Lower lobe of right lung (tissue), 2 donors: ENCODE measurements around the gene SLC22A5. TPM values are rescaled to one million over a fixed set of nuclear protein-coding genes. Genes with fewer than 3 reads are reported as not detected.

Source experiments
- ATAC-seq, 2 donors: fragments of 200-7000 bp; cut with Tn5 transposase; one replicate each; pipeline ENCODE4 v1.9.1; 2020 to 2022; ENCODE audit warnings: mild to moderate bottlenecking in 2 of 2, moderate library complexity in 2 of 2
- DNase-seq: peaks from one replicate; pipeline ENCODE4 v3.0.0-alpha.2; 2020
- H3K27ac ChIP-seq: fragments of 200-600 bp; one replicate; pipeline ENCODE4 v1.8.0; 2022
- H3K27me3 ChIP-seq: fragments of 200-600 bp; one replicate; pipeline ENCODE4 v1.8.0; 2022; ENCODE audit warnings: low read depth
- H3K36me3 ChIP-seq: fragments of 200-600 bp; one replicate; pipeline ENCODE4 v1.8.0; 2022; ENCODE audit warnings: mild to moderate bottlenecking
- H3K4me1 ChIP-seq: fragments of 200-600 bp; one replicate; pipeline ENCODE4 v1.8.0; 2022
- H3K4me3 ChIP-seq: fragments of 200-600 bp; one replicate; pipeline ENCODE4 v1.8.0; 2022; ENCODE audit warnings: mild to moderate bottlenecking
- H3K9me3 ChIP-seq: fragments of 200-600 bp; one replicate; pipeline ENCODE4 v1.8.0; 2022
- intact Hi-C: fragments of 100-400 bp; cut with DNase I; formaldehyde crosslinking; loops from one replicate; pipeline ENCODE4 v1.11.0; 2022
- long read RNA-seq: library from polyadenylated mRNA; unstranded; transcript quantifications from one replicate; pipeline ENCODE4 v2.0.0, GENCODE V29; 2021
- total RNA-seq: library from RNA; stranded (reverse); fragmentation: NEBNext Ultra II Directional; extraction: Animal tissue kit (Norgen Biotek cat#: 25700); gene quantifications from one replicate; pipeline ENCODE4 v1.2.1, GENCODE V29; 2021
- TF ChIP-seq, protein P1 (sequence below): fragments of 200-600 bp; IDR thresholded peaks from one replicate; pipeline ENCODE4 v1.8.0; 2022; ENCODE audit warnings: antibody characterized with exemption, mild to moderate bottlenecking
- donor health status: DM: no; HTN: yes; CAD: no; lungs with severe emphysema.

The SLC22A5 gene
- total RNA-seq, result 12.6 TPM
- long read RNA-seq, transcript SLC22A5-201 (10 exons, 3,237 nt), result major isoform, 8 of 21 reads
- long read RNA-seq, partial matches to known transcripts, result 3 of 21 reads
- long read RNA-seq, other reads (novel, unspliced or antisense), result 8 of 21 reads

DNA sequence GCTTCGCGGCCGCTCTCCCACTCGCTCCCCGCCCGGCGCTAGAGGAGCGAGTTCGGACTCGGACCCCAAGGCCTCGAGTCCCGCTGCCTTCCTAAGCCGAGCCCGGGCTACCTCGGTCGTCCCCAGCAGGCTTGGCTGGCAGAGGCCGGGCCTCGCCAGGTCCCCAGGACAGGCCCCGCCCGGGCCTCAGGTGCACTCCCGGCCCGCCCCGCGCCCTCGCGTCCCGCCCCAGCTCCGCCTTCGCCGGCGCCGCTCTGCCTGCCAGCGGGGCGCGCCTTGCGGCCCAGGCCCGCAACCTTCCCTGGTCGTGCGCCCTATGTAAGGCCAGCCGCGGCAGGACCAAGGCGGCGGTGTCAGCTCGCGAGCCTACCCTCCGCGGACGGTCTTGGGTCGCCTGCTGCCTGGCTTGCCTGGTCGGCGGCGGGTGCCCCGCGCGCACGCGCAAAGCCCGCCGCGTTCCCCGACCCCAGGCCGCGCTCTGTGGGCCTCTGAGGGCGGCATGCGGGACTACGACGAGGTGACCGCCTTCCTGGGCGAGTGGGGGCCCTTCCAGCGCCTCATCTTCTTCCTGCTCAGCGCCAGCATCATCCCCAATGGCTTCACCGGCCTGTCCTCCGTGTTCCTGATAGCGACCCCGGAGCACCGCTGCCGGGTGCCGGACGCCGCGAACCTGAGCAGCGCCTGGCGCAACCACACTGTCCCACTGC lies at the start of gene SLC22A5:
SLC22A5 (plus strand) TSS at position 237 of the 707 bp plus-strand sequence; CDS start at position 500, 263 bp downstream.
- peaks cover 40% of the 10 kb centered on the region for H3K4me1 ChIP-seq
- H3K27me3 ChIP-seq, result no peaks in the 10 kb centered on the region
- no peaks in the 10 kb centered on the region for H3K36me3 ChIP-seq
- DNase-seq, result peak; percentile 88
- H3K27ac ChIP-seq, result peak within 1 kb of the TSS; percentile 85
- TF ChIP-seq, protein P1, sequence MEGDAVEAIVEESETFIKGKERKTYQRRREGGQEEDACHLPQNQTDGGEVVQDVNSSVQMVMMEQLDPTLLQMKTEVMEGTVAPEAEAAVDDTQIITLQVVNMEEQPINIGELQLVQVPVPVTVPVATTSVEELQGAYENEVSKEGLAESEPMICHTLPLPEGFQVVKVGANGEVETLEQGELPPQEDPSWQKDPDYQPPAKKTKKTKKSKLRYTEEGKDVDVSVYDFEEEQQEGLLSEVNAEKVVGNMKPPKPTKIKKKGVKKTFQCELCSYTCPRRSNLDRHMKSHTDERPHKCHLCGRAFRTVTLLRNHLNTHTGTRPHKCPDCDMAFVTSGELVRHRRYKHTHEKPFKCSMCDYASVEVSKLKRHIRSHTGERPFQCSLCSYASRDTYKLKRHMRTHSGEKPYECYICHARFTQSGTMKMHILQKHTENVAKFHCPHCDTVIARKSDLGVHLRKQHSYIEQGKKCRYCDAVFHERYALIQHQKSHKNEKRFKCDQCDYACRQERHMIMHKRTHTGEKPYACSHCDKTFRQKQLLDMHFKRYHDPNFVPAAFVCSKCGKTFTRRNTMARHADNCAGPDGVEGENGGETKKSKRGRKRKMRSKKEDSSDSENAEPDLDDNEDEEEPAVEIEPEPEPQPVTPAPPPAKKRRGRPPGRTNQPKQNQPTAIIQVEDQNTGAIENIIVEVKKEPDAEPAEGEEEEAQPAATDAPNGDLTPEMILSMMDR, result no peak
- intact Hi-C loops, result no loop called here
- H3K9me3 ChIP-seq, result no peaks in the 10 kb centered on the region
- peak; percentile 96 to 97 for ATAC-seq
- peak within 1 kb of the TSS; percentile 73 for H3K4me3 ChIP-seq

DNA sequence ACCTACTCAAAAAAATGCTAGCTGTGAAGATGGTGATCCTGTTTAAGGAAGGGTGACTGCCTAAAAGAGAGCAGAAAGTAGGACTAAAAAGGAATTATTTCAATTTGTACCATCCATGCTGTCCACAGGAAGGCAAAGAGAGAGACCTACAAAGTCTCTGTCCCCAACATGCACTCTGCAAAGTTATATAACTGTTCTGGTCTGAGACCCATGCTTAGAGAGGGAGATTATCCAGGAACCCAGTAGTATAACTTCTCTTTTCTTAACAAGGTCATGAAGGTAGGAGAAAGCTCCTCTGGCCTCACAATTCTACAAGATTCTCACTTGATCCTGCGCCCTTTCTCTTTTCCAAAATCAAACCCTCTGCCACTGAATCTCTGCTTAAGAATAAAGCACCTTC lies 49.5 kb upstream of the SLC22A5 start:
- H3K27ac ChIP-seq, result no peak overlapping the region
- DNase-seq (no peak), ATAC-seq (no peak)
- intact Hi-C loops, result no loop called here
- H3K9me3 ChIP-seq, result no peaks in the 10 kb centered on the region
- H3K36me3 ChIP-seq, result no peaks in the 10 kb centered on the region
- TF ChIP-seq, protein P1, result no peak
- no peak overlapping the region for H3K4me3 ChIP-seq
- no peaks in the 10 kb centered on the region for H3K4me1 ChIP-seq
- H3K27me3 ChIP-seq, result no peaks in the 10 kb centered on the region

DNA sequence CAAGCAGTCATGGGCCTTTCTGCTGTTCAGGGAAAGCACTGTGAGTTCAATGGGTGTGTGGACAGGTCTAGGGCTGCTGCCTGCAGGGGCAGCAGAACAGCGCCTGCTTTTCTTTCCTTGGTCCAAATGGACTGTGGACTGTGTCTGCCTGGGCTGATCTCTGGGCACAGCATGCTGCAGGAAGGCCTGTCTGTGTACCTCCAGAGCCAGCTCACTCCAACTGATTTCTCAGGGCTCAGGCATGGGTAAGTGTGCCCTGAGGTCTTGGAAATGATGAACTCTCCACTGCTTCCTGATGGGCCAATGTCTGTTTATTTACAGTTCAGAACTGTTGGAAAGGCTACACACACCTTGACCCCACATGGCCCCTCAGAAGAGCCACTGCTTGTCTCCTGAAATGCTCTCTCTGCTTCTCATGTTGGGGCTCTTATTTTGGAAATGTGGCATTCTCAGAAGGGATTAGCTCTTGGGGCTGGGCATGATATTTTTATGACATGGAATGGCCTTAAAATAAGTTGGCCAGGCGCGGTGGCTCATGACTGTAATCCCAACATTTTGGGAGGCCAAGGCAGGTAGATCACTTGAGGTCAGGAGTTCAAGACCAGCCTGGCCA lies 48.3 kb upstream of the SLC22A5 start:
- intact Hi-C loops, result no loop called here
- Histone ChIP-seq H3K27me3 (no peaks in the 10 kb centered on the region), H3K9me3 (no peaks in the 10 kb centered on the region), H3K27ac (no peak overlapping the region), H3K4me1 (no peaks in the 10 kb centered on the region), H3K36me3 (no peaks in the 10 kb centered on the region), H3K4me3 (no peak overlapping the region)
- TF ChIP-seq, protein P1, result no peak
- no peak for DNase-seq
- no peak for ATAC-seq

DNA sequence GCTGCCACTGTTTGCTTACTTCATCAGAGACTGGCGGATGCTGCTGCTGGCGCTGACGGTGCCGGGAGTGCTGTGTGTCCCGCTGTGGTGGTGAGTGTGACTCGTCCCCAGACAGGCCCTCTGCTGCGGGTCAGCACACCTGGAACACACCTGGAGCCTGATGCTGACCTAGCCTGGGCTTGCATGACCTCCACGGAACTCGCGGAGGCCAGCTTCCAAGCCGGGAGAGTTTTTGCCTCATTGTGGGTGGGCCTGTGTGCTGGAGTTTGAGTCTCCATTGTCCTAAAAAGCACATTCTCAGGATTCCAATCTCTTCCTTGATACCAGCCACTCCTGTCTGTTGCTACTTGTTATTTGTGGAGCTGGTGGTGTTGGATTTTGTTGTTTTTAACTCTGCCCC lies 47.2 kb upstream of the SLC22A5 start:
- Histone ChIP-seq H3K4me1 (no peaks in the 10 kb centered on the region), H3K9me3 (no peaks in the 10 kb centered on the region), H3K27me3 (no peaks in the 10 kb centered on the region), H3K4me3 (no peak overlapping the region), H3K36me3 (no peaks in the 10 kb centered on the region), H3K27ac (no peak overlapping the region)
- ATAC-seq, result no peak
- no peak for DNase-seq
- intact Hi-C loops, result no loop called here
- TF ChIP-seq, protein P1, result no peak

DNA sequence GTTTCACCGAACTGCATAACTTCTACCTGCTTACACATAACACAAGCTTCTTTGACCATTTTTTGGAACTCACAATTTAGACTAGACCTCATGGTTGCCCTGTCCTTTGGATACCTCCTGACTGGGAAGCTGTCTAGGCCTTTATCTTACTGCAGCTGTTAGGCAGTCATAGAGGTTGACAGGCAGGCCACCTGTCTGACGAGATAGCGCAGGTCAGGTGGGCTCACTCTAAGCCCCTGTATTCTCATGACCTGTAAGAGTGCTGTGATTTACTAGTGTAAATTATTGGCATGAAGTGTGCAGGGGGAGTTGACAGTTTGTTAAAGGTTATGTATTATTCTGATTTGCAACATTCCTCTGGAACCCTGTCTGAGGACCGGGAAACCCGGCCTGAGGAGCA lies 46.3 kb upstream of the SLC22A5 start:
- TF ChIP-seq, protein P1, result no peak
- ATAC-seq, result no peak
- intact Hi-C loops, result no loop called here

More for the DNA sequence above, 46.3 kb upstream of the SLC22A5 start:
- H3K4me1 ChIP-seq, result no peaks in the 10 kb centered on the region
- no peak overlapping the region for H3K4me3 ChIP-seq
- no peak for DNase-seq
- H3K27me3 ChIP-seq, result no peaks in the 10 kb centered on the region
- no peaks in the 10 kb centered on the region for H3K36me3 ChIP-seq
- H3K27ac ChIP-seq, result no peak overlapping the region
- no peaks in the 10 kb centered on the region for H3K9me3 ChIP-seq
